H1 (cell line): ENCODE data around the gene TNS4. TPM values are rescaled to one million over a fixed set of nuclear protein-coding genes. Genes with fewer than 3 reads are reported as not detected.

Experiments used
- CTCF ChIA-PET: fragments of 300-600 bp; sonication (Branson Sonifier 250); formaldehyde crosslinking; loops from one replicate; lab custom pipeline; 2021; ENCODE audit not compliant: partially characterized antibody; lab: Charles Lee
- POLR2A ChIA-PET: fragments of 300-600 bp; sonication (Branson Sonifier 250); formaldehyde crosslinking; loops from one replicate; lab custom pipeline; 2021; ENCODE audit warnings: inconsistent platforms; ENCODE audit not compliant: partially characterized antibody; lab: Charles Lee
- DNase-seq, 2 experiments: peaks; one replicate each; pipeline versions ENCODE4 v3.0.0 to v3.0.0-alpha.2; 2010 to 2022; ENCODE audit warnings: low spot score in 2 of 2, low read depth in 1 of 2, mixed read lengths in 1 of 2
- FAIRE-seq: peaks from 2 replicates; lab custom pipeline; 2011; peaks lifted over from hg19 to GRCh38; lab: Jason Lieb, UNC
- H2AFZ ChIP-seq: 2 replicates; pipeline ENCODE4 v1.8.1; 2012; ENCODE audit warnings: low read length, inconsistent platforms
- H2AK5ac ChIP-seq: 2 replicates; pipeline ENCODE4 v1.6.1; 2013; ENCODE audit warnings: low read depth, low read length
- H2BK120ac ChIP-seq: replicated peaks from 2 replicates; pipeline ENCODE3; 2013; ENCODE audit warnings: low read depth, low read length, inconsistent platforms
- H2BK12ac ChIP-seq: 2 replicates; pipeline ENCODE4 v1.6.1; 2013; ENCODE audit warnings: low read depth, low read length
- H2BK15ac ChIP-seq: 2 replicates; pipeline ENCODE4 v1.6.1; 2013; ENCODE audit warnings: low read length
- H2BK20ac ChIP-seq: 2 replicates; pipeline ENCODE4 v1.6.1; 2013; ENCODE audit warnings: low read length
- H2BK5ac ChIP-seq: 2 replicates; pipeline ENCODE4 v1.6.1; 2013; ENCODE audit warnings: low read depth, low read length
- H3K14ac ChIP-seq: 2 replicates; pipeline ENCODE4 v1.6.1; 2013; ENCODE audit warnings: inconsistent platforms; ENCODE audit not compliant: insufficient read length
- H3K18ac ChIP-seq: 2 replicates; pipeline ENCODE4 v1.6.1; 2013; ENCODE audit warnings: low read length; ENCODE audit errors: extremely low read depth
- H3K23ac ChIP-seq: 2 replicates; pipeline ENCODE4 v1.6.1; 2013; ENCODE audit warnings: inconsistent platforms; ENCODE audit not compliant: insufficient read length
- H3K23me2 ChIP-seq: 2 replicates; pipeline ENCODE4 v1.6.1; 2013; ENCODE audit warnings: low read depth, low read length
- H3K27ac ChIP-seq: 2 replicates; pipeline ENCODE4 v1.6.1; 2011; ENCODE audit warnings: low read depth, low read length, inconsistent platforms
- H3K27me3 ChIP-seq, 4 experiments: replicated peaks in 1 of 4; 1 replicate in 1 of 4; 2 replicates in 3 of 4; pipeline versions ENCODE4 v1.6.1 to v1.8.1; 2011 to 2013; ENCODE audit warnings: low read length in 3 of 4, mild to moderate bottlenecking in 3 of 4, inconsistent platforms in 2 of 4, mixed read lengths in 2 of 4, moderate library complexity in 1 of 4; ENCODE audit not compliant: control insufficient read depth in 3 of 4, insufficient read depth in 3 of 4; ENCODE audit errors: extremely low read depth in 1 of 4
- H3K36me3 ChIP-seq, 4 experiments: 2 replicates each; pipeline versions ENCODE4 v1.6.1 to v1.8.1; 2011 to 2013; ENCODE audit warnings: mild to moderate bottlenecking in 4 of 4, low read length in 3 of 4, moderate library complexity in 2 of 4, control low read depth in 1 of 4, inconsistent platforms in 1 of 4; ENCODE audit not compliant: insufficient read depth in 4 of 4, control insufficient read depth in 2 of 4
- H3K4ac ChIP-seq: replicated peaks from 2 replicates; pipeline ENCODE3; 2013; ENCODE audit warnings: low read length, low read depth, mixed read lengths, inconsistent platforms; ENCODE audit not compliant: insufficient read length
- H3K4me1 ChIP-seq, 4 experiments: replicated peaks in 1 of 4; 1 replicate in 1 of 4; 2 replicates in 3 of 4; pipeline versions ENCODE4 v1.6.1 to v1.8.1; 2011 to 2013; ENCODE audit warnings: low read length in 3 of 4, inconsistent platforms in 2 of 4, mixed read lengths in 1 of 4; ENCODE audit not compliant: insufficient read depth in 4 of 4, control insufficient read depth in 3 of 4
- H3K4me2 ChIP-seq, 2 experiments: 2 replicates each; pipeline versions ENCODE4 v1.6.1 to v1.8.1; 2011 to 2013; ENCODE audit warnings: low read depth in 2 of 2, low read length in 2 of 2, control low read depth in 1 of 2, inconsistent platforms in 1 of 2, mild to moderate bottlenecking in 1 of 2; ENCODE audit not compliant: insufficient read depth in 1 of 2
- H3K4me3 ChIP-seq, 4 experiments: fragments of 200-600, 300-600 bp in 1 of 4; sonication (generic), shearing (Covaris generic), sonication (Bioruptor Twin) in 1 of 4; 2 replicates each; pipeline versions ENCODE4 v1.5.1 to v1.8.1; 2011 to 2016; ENCODE audit warnings: low read length in 4 of 4, low read depth in 3 of 4, control low read depth in 2 of 4, inconsistent platforms in 2 of 4, mild to moderate bottlenecking in 2 of 4, mixed read lengths in 1 of 4, moderate library complexity in 1 of 4; ENCODE audit not compliant: insufficient read depth in 2 of 4; ENCODE audit errors: extremely low read depth in 1 of 4
- H3K56ac ChIP-seq: replicated peaks from 2 replicates; pipeline ENCODE3; 2013; ENCODE audit warnings: low read depth, mild to moderate bottlenecking, mixed read lengths, low read length, inconsistent platforms; ENCODE audit not compliant: insufficient read length
- H3K79me1 ChIP-seq: 2 replicates; pipeline ENCODE4 v1.6.1; 2013; ENCODE audit warnings: low read depth, low read length, control low read depth
- H3K79me2 ChIP-seq, 2 experiments: 2 replicates each; pipeline versions ENCODE4 v1.6.1 to v1.8.1; 2012 to 2013; ENCODE audit warnings: low read length in 2 of 2, mild to moderate bottlenecking in 2 of 2, inconsistent platforms in 1 of 2; ENCODE audit not compliant: insufficient read depth in 2 of 2, control insufficient read depth in 1 of 2
- H3K9ac ChIP-seq, 4 experiments: replicated peaks in 1 of 4; 1 replicate in 1 of 4; 2 replicates in 3 of 4; pipeline versions ENCODE4 v1.6.1 to v1.8.1; 2011 to 2013; ENCODE audit warnings: low read depth in 3 of 4, low read length in 3 of 4, control low read depth in 2 of 4, mild to moderate bottlenecking in 2 of 4, moderate library complexity in 2 of 4, inconsistent platforms in 1 of 4; ENCODE audit errors: extremely low read depth in 1 of 4
- H3K9me3 ChIP-seq, 2 experiments: 2 replicates each; pipeline versions ENCODE4 v1.6.1 to v1.8.1; 2012 to 2013; ENCODE audit warnings: mild to moderate bottlenecking in 2 of 2, moderate library complexity in 2 of 2, control low read depth in 1 of 2, inconsistent platforms in 1 of 2, low read depth in 1 of 2, low read length in 1 of 2, mixed read lengths in 1 of 2; ENCODE audit not compliant: insufficient read depth in 2 of 2
- H4K20me1 ChIP-seq, 2 experiments: replicated peaks in 1 of 2; 2 replicates each; pipeline versions ENCODE3 to v1.8.1; 2011 to 2013; ENCODE audit warnings: inconsistent platforms in 2 of 2, low read length in 2 of 2, mild to moderate bottlenecking in 1 of 2; ENCODE audit not compliant: insufficient read depth in 2 of 2, control insufficient read depth in 1 of 2
- H4K5ac ChIP-seq: 2 replicates; pipeline ENCODE4 v1.6.1; 2013; ENCODE audit warnings: low read length, low read depth, mixed read lengths, inconsistent platforms; ENCODE audit not compliant: insufficient read length
- H4K8ac ChIP-seq: 2 replicates; pipeline ENCODE4 v1.8.0; 2013; ENCODE audit warnings: mild to moderate bottlenecking, moderate library complexity, low read length, inconsistent platforms; ENCODE audit not compliant: insufficient read depth; ENCODE audit errors: extremely low read depth
- H4K91ac ChIP-seq: replicated peaks from 2 replicates; pipeline ENCODE3; 2013; ENCODE audit warnings: low read length, mixed read lengths, inconsistent platforms; ENCODE audit not compliant: insufficient read length
- GABPA ChIP-seq: IDR thresholded peaks from 2 replicates; pipeline ENCODE4 v1.6.1; 2011; ENCODE audit warnings: mild to moderate bottlenecking, low read length, moderate library complexity, borderline replicate concordance; ENCODE audit not compliant: insufficient read depth
- SAP30 ChIP-seq: fragments of 300-600 bp; sonication (generic); IDR thresholded peaks from 2 replicates; pipeline ENCODE4 v1.7.1; 2012; ENCODE audit warnings: low read length, moderate library complexity, mild to moderate bottlenecking, inconsistent platforms; ENCODE audit not compliant: insufficient read depth, insufficient replicate concordance
- SUZ12 ChIP-seq: fragments of 200-600 bp; sonication (generic); IDR thresholded peaks from 2 replicates; pipeline ENCODE4 v1.6.1; 2012; ENCODE audit warnings: mild to moderate bottlenecking, inconsistent platforms, low read length, moderate library complexity, mixed read lengths
- YY1 ChIP-seq: IDR thresholded peaks from 2 replicates; pipeline ENCODE4 v1.6.1; 2011; ENCODE audit warnings: low read depth, mild to moderate bottlenecking, low read length
- WGBS, 2 experiments: shearing (Covaris generic) in 1 of 2; methylation state at CpG; one replicate each; pipeline versions ENCODE4 v1.1.6 to v1.1.7; 2013 to 2015; ENCODE audit warnings: low lambda C conversion rate in 2 of 2, mixed read lengths in 2 of 2, inconsistent platforms in 1 of 2, low coverage in 1 of 2, missing lambda C conversion rate in 1 of 2; ENCODE audit not compliant: insufficient replicate concordance in 2 of 2, insufficient coverage in 1 of 2, insufficient read length in 1 of 2; ENCODE audit errors: extremely low coverage in 1 of 2, missing lambda C conversion rate in 1 of 2; 5-methylcytosine and 5-hydroxymethylcytosine counted together
- polyA plus RNA-seq, 7 experiments: library from polyadenylated mRNA; depleted of rRNA in 3 of 7; stranded (reverse) in 5 of 7; unstranded in 2 of 7; fragments of >200 nt in 5 of 7; fragments of 200-250 nt in 2 of 7; gene quantifications; 1 replicate in 5 of 7; 2 replicates in 1 of 7; 4 replicates in 1 of 7; pipeline versions ENCODE4 v1.2.1 to v1.2.3, GENCODE V29; 2011 to 2013; ENCODE audit warnings: missing spikeins in 2 of 7, mixed read lengths in 2 of 7
- total RNA-seq: library from RNA; stranded (reverse); fragmentation: NEBNext Ultra II Directional; extraction: Animal tissue kit (Norgen Biotek cat#: 25700); gene quantifications from 2 replicates; pipeline ENCODE4 v1.2.1, GENCODE V29; 2021

Gene TNS4
- total and polyA plus RNA-seq, 2 of the 8 experiments (the other 6 are each of a cell fraction or from before 2014, with no cell fraction given) = 0.20 to 0.21 TPM

DNA sequence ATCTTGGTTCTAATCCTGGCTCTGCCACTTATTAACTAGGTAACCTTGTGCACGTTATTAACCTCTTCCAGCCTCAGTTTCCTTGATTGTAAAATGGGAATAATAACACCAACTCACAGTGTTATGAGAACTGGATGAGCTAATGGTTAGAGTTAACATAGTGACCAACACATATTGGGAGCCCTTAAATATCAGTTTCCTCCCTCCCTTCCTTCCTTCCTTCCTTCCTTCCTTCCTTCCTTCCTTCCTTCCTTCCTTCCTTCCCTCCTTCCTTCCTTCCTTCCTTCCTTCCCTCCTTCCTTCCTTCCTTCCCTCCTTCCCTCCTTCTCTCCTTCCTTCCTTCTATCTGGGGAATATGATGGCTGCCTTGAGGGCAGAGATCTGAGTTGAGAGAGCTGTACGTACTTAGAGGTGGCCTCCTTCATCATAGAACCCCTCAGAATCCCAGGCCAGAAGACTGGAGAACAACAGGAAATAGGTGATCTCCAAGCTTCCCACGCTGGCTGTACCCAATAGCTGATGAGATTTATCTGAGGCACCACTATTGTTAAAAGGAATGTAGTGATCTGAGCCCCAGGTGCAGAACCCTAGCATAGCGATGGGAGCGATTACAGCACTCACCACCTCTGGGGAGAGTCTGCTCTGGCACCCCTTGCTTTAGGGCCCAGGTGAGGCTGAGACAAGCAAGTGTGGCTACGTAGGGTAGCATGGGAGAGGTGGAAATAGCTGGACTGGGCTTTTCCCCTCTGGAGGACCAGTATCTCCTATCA, 37.7 kb upstream of the TNS4 start:
- no peak overlapping the region for H2AK5ac ChIP-seq
- no peaks in the 10 kb centered on the region for H3K79me2 ChIP-seq
- H3K27ac ChIP-seq = no peak overlapping the region
- no peak overlapping the region for H3K4ac ChIP-seq
- H2BK12ac ChIP-seq = no peak overlapping the region
- H4K20me1 ChIP-seq = peaks cover 0 to 1% of the 10 kb centered on the region in 2 experiments
- TF ChIP-seq SAP30 = no peak
- no peak for TF ChIP-seq GABPA
- TF ChIP-seq SUZ12 = no peak
- TF ChIP-seq YY1 = no peak
- TF ChIP-seq, all 59 proteins: peak for 0
- Histone ChIP-seq H3K4me3 (no peak overlapping the region), H3K9me3 (no peaks in the 10 kb centered on the region), H3K23me2 (peaks cover 3% of the 10 kb centered on the region; the same call in 1 of the 2 replicates), H3K4me1 (peaks cover 2 to 11% (median 5%) of the 10 kb centered on the region in 4 experiments; a peak in 6 of 7 replicates), H2AFZ (no peak overlapping the region), H2BK120ac (no peak overlapping the region), H2BK20ac (no peak overlapping the region), H3K23ac (no peak overlapping the region), H2BK15ac (no peak overlapping the region), H3K36me3 (no peaks in the 10 kb centered on the region), H3K9ac (no peak overlapping the region), H3K14ac (no peak overlapping the region), H3K56ac (no peak overlapping the region), H3K18ac (no peak overlapping the region), H3K27me3 (no peaks in the 10 kb centered on the region; a peak in 1 of 7 replicates), H3K79me1 (no peaks in the 10 kb centered on the region), H4K5ac (no peak overlapping the region), H4K8ac (no peak overlapping the region), H4K91ac (no peak overlapping the region), H3K4me2 (no peak overlapping the region), H2BK5ac (no peak overlapping the region)
- WGBS, 2 experiments = 85% methylated on average over 6 of the region's 6 CpGs; no CpG with 5 or more reads in 1 of the 2 experiments
- FAIRE-seq = no peak
- ChIA-PET CTCF (interaction anchor here (0.5 to 19.4 kb wide), 18 partner anchors 10 to 540 kb away, joined by 3 to 435 read pairs (median 4); partner anchors contain the start of gene IGFBP4), POLR2A (interaction anchor here (0.5 to 1.6 kb wide), 5 partner anchors 13 to 217 kb away, joined by 3 read pairs; no protein-coding TSS in a partner anchor)
- no peak for DNase-seq
